ENCODE measurements around the gene GPR156. TPM values are rescaled to one million over a fixed set of nuclear protein-coding genes. Genes with fewer than 3 reads are reported as not detected.
"Not testable (repeated sequence)": the region's sequence is repeated elsewhere in the genome, so short reads cannot be mapped to it uniquely, and the experiment has no call there.

Gene GPR156
- total RNA-seq, 6 experiments from 2014 or later = 0.14 to 0.29 (median 0.21) TPM

GRCh38 chr3:120244834-120245225, 40.2 kb downstream of the GPR156 start:
- no peaks in the 10 kb centered on the region for H3K36me3 Mint-ChIP-seq (ENCODE audit: low read depth)
- H3K27me3 Mint-ChIP-seq (ENCODE audit: insufficient read depth) = peaks cover 12% of the 10 kb centered on the region
- no peak overlapping the region for H3K27ac Mint-ChIP-seq
- DNase-seq = no peak
- no peaks in the 10 kb centered on the region for H3K9me3 Mint-ChIP-seq
- TF ChIP-seq CTCF (IDR thresholded peaks at IDR 0.05) = no peak
- peaks cover 5% of the 10 kb centered on the region; the same call in 1 of the 2 replicates for H3K4me1 Mint-ChIP-seq (ENCODE audit: low read depth)
- H3K4me3 Mint-ChIP-seq = no peak overlapping the region

DNA sequence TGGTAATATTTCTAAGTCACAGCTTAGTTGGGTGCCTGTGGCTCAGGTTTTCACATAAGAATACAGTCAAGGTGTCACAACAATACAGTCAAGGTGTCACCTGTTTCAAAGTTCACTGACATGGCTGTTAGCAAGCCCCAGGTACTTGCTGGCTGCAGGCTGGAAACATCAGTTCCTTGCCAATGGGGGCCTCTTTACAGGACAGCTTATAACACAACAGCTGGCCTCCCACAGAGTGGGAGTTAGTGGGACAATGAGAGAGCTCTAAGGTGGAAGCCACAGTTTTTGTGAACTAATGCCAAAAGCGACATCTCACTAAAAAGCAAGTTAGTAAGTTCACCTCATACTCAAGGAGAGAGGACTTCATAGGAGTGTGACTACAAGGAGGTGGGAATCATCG, 45.4 kb downstream of the GPR156 start:
- peaks cover 5% of the 10 kb centered on the region; the same call in 1 of the 2 replicates for H3K4me1 Mint-ChIP-seq (ENCODE audit: low read depth)

GRCh38 chr3:120227710-120228347, 57.2 kb downstream of the GPR156 start:
- no peak for TF ChIP-seq CTCF (IDR thresholded peaks at IDR 0.05)
- peaks cover 3% of the 10 kb centered on the region; the same call in 1 of the 2 replicates for H3K9me3 Mint-ChIP-seq
- H3K4me1 Mint-ChIP-seq (ENCODE audit: low read depth) = no peaks in the 10 kb centered on the region
- no peak overlapping the region for H3K27ac Mint-ChIP-seq
- no peaks in the 10 kb centered on the region for H3K36me3 Mint-ChIP-seq (ENCODE audit: low read depth)
- no peak overlapping the region for H3K4me3 Mint-ChIP-seq
- no peak for DNase-seq
- peaks cover 6% of the 10 kb centered on the region; the same call in 1 of the 2 replicates for H3K27me3 Mint-ChIP-seq (ENCODE audit: insufficient read depth)

More for the DNA sequence above, 45.4 kb downstream of the GPR156 start:
- no peak for TF ChIP-seq CTCF (IDR thresholded peaks at IDR 0.05)
- no peaks in the 10 kb centered on the region for H3K36me3 Mint-ChIP-seq (ENCODE audit: low read depth)
- no peak overlapping the region for H3K27ac Mint-ChIP-seq
- H3K4me3 Mint-ChIP-seq = no peak overlapping the region
- DNase-seq = no peak
- peaks cover 25% of the 10 kb centered on the region for H3K27me3 Mint-ChIP-seq (ENCODE audit: insufficient read depth)
- no peaks in the 10 kb centered on the region for H3K9me3 Mint-ChIP-seq

DNA sequence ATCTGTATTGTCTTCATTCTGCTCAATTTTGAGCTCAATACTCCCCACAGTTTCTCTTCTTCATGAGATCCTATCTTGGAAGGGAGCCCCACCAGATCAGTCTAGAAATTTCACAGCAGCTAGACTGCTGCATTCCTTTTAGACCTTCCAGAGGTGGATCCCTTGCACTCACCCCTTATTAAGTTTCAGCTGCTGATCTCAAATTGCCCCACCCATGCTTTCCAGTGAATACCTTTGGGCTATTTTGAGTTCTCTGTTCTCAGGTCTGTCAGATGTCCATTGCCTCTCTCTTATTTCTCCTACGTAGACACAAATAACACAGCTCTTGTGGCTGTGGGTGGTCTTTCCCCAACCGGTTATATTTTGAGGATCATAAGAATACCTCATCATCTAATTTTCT, 60.8 kb downstream of the GPR156 start:
- Mint-ChIP-seq H3K4me1 (ENCODE audit: low read depth) (no peaks in the 10 kb centered on the region), H3K4me3 (no peak overlapping the region), H3K27me3 (ENCODE audit: insufficient read depth) (peaks cover 10% of the 10 kb centered on the region; the same call in 1 of the 2 replicates), H3K27ac (no peak overlapping the region), H3K36me3 (ENCODE audit: low read depth) (no peaks in the 10 kb centered on the region), H3K9me3 (no peaks in the 10 kb centered on the region)
- DNase-seq = no peak
- no peak for TF ChIP-seq CTCF (IDR thresholded peaks at IDR 0.05)

- Mint-ChIP-seq H3K9me3 (no peaks in the 10 kb centered on the region), H3K27ac (no peak overlapping the region), H3K4me3 (no peak overlapping the region), H3K4me1 (ENCODE audit: low read depth) (peaks cover 3% of the 10 kb centered on the region), H3K27me3 (ENCODE audit: insufficient read depth) (peaks cover 5% of the 10 kb centered on the region; the same call in 1 of the 2 replicates), H3K36me3 (ENCODE audit: low read depth) (no peaks in the 10 kb centered on the region)
- no peak for DNase-seq
- no peak for TF ChIP-seq CTCF (IDR thresholded peaks at IDR 0.05)
These were observed 66.0 kb downstream of the GPR156 start for GRCh38 chr3:120218981-120219380.

DNA sequence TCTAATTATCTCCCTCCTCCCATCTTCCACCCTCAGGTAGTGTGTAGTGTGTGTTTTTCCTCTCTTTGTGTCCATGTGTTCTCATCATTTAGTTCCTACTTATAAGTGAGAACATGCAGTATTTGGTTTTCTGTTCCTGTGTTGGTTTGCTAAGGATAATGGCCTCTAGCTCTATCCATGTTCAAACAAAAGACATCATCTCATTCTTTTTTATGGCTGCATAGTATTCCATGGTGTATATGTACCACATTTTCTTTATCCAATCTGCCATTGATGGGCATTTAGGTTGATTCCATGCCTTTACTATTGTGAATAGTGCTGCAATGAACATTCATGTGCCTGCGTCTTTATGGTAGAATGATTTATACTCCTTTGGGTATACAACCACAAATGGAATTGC, 68.4 kb downstream of the GPR156 start:
- H3K27ac Mint-ChIP-seq; H3K27me3 Mint-ChIP-seq (ENCODE audit: insufficient read depth); DNase-seq; H3K4me3 Mint-ChIP-seq; H3K36me3 Mint-ChIP-seq (ENCODE audit: low read depth); H3K9me3 Mint-ChIP-seq; H3K4me1 Mint-ChIP-seq (ENCODE audit: low read depth): not testable (repeated sequence)
